ENCODE results near the gene DCAF5. TPM values are rescaled to one million over a fixed set of nuclear protein-coding genes. Genes with fewer than 3 reads are reported as not detected.

DCAF5 gene
- total RNA-seq, 1 experiment from 2014 or later, result 23.5 TPM

- intact Hi-C loops (cut with micrococcal nuclease; ENCODE audit: unreplicated experiment), result no loop called here
- Mint-ChIP-seq H3K27ac (ENCODE audit: unreplicated experiment) (no peak overlapping the region), H3K27me3 (ENCODE audit: unreplicated experiment) (no peaks in the 10 kb centered on the region), H3K9me3 (ENCODE audit: low read depth, unreplicated experiment) (no peaks in the 10 kb centered on the region), H3K4me1 (ENCODE audit: low read depth, unreplicated experiment) (peaks cover 42% of the 10 kb centered on the region), H3K36me3 (ENCODE audit: insufficient read depth, unreplicated experiment) (peaks cover 11% of the 10 kb centered on the region), H3K4me3 (ENCODE audit: low read depth, unreplicated experiment) (no peak overlapping the region)
- no peak for DNase-seq
- no TSS peak for BruUV-seq (replicated peaks)
- no peak for TF ChIP-seq CTCF (IDR thresholded peaks at IDR 0.05; ENCODE audit: unreplicated experiment)
- CTCF ChIA-PET, result interaction anchor here (0.6 to 0.8 kb wide), 2 partner anchors 26 to 43 kb away, joined by 3 to 5 read pairs; no protein-coding TSS in a partner anchor
Measured at GRCh38 chr14:69006346-69006745, 146.6 kb downstream of the DCAF5 start.

GRCh38 chr14:69005432-69006148 lies 147.3 kb downstream of the DCAF5 start:
- no peaks in the 10 kb centered on the region for H3K27me3 Mint-ChIP-seq (ENCODE audit: unreplicated experiment)
- H3K27ac Mint-ChIP-seq (ENCODE audit: unreplicated experiment), result peak overlapping the region; percentile 57
- H3K9me3 Mint-ChIP-seq (ENCODE audit: low read depth, unreplicated experiment), result no peaks in the 10 kb centered on the region
- CTCF ChIA-PET, result interaction anchor here (0.6 to 1.4 kb wide), 6 partner anchors 11 to 44 kb away, joined by 3 to 5 read pairs (median 4); no protein-coding TSS in a partner anchor
- DNase-seq, result peak; percentile 71
- H3K4me3 Mint-ChIP-seq (ENCODE audit: low read depth, unreplicated experiment), result peak overlapping the region; percentile 19
- H3K4me1 Mint-ChIP-seq (ENCODE audit: low read depth, unreplicated experiment), result peaks cover 42% of the 10 kb centered on the region
- TF ChIP-seq CTCF (IDR thresholded peaks at IDR 0.05; ENCODE audit: unreplicated experiment), result no peak
- H3K36me3 Mint-ChIP-seq (ENCODE audit: insufficient read depth, unreplicated experiment), result peaks cover 11% of the 10 kb centered on the region
- intact Hi-C loops (cut with micrococcal nuclease; ENCODE audit: unreplicated experiment), result loop anchor here (2.0 kb wide), 2 partner anchors 67 to 75 kb away; no protein-coding TSS in a partner anchor
- BruUV-seq (replicated peaks), result no TSS peak

GRCh38 chr14:69004731-69005431 lies 148.0 kb downstream of the DCAF5 start:
- no peaks in the 10 kb centered on the region for H3K27me3 Mint-ChIP-seq (ENCODE audit: unreplicated experiment)
- BruUV-seq (replicated peaks), result no TSS peak
- peak; percentile 5 for DNase-seq
- peaks cover 42% of the 10 kb centered on the region for H3K4me1 Mint-ChIP-seq (ENCODE audit: low read depth, unreplicated experiment)
- CTCF ChIA-PET, result interaction anchor here (0.6 to 1.4 kb wide), 4 partner anchors 10 to 63 kb away, joined by 3 to 5 read pairs (median 4); no protein-coding TSS in a partner anchor
- H3K27ac Mint-ChIP-seq (ENCODE audit: unreplicated experiment), result peak overlapping the region; percentile 57
- no peaks in the 10 kb centered on the region for H3K9me3 Mint-ChIP-seq (ENCODE audit: low read depth, unreplicated experiment)
- TF ChIP-seq CTCF (IDR thresholded peaks at IDR 0.05; ENCODE audit: unreplicated experiment), result no peak
- peaks cover 11% of the 10 kb centered on the region for H3K36me3 Mint-ChIP-seq (ENCODE audit: insufficient read depth, unreplicated experiment)
- intact Hi-C loops (cut with micrococcal nuclease; ENCODE audit: unreplicated experiment), result loop anchor here (2.0 kb wide), 2 partner anchors 66 to 76 kb away; no protein-coding TSS in a partner anchor
- H3K4me3 Mint-ChIP-seq (ENCODE audit: low read depth, unreplicated experiment), result peak overlapping the region; percentile 19

GRCh38 chr14:69003626-69004025 lies 149.3 kb downstream of the DCAF5 start:
- no peaks in the 10 kb centered on the region for H3K9me3 Mint-ChIP-seq (ENCODE audit: low read depth, unreplicated experiment)
- H3K36me3 Mint-ChIP-seq (ENCODE audit: insufficient read depth, unreplicated experiment), result peaks cover 11% of the 10 kb centered on the region
- CTCF ChIA-PET, result no interaction called here
- TF ChIP-seq CTCF (IDR thresholded peaks at IDR 0.05; ENCODE audit: unreplicated experiment), result no peak
- DNase-seq, result no peak
- H3K27me3 Mint-ChIP-seq (ENCODE audit: unreplicated experiment), result no peaks in the 10 kb centered on the region
- intact Hi-C loops (cut with micrococcal nuclease; ENCODE audit: unreplicated experiment), result loop anchor here (2.0 kb wide), 2 partner anchors 65 to 77 kb away; no protein-coding TSS in a partner anchor
- H3K27ac Mint-ChIP-seq (ENCODE audit: unreplicated experiment), result no peak overlapping the region
- no TSS peak for BruUV-seq (replicated peaks)
- H3K4me3 Mint-ChIP-seq (ENCODE audit: low read depth, unreplicated experiment), result no peak overlapping the region
- H3K4me1 Mint-ChIP-seq (ENCODE audit: low read depth, unreplicated experiment), result peaks cover 42% of the 10 kb centered on the region

Data from Calu3 (cell line).